HepG2 (cell line): Measurements from ENCODE around the gene ACSL6. TPM values are rescaled to one million over a fixed set of nuclear protein-coding genes. Genes with fewer than 3 reads are reported as not detected.
A peak's percentile ranks its signal among the peaks of the same experiment; 100 is the strongest.

Source experiments
- ATAC-seq: fragments of 200-7000 bp; cut with Tn5 transposase; 3 replicates; pipeline ENCODE4 v1.9.1; 2020; ENCODE audit warnings: mild to moderate bottlenecking, moderate library complexity
- BruUV-seq: library from RNA; stranded (reverse); fragments of 400-500 nt; replicated peaks from 2 replicates; lab custom pipeline; 2021; lab: Mats Ljungman, UMichigan
- CTCF ChIA-PET: fragments of 300-600 bp; formaldehyde crosslinking; extraction: SDS; loops from one replicate; lab custom pipeline; 2021; ENCODE audit warnings: low total read pairs, inconsistent platforms, low intra/inter-chr PET ratio; lab: Yijun Ruan, JAX
- POLR2A ChIA-PET: fragments of 350-600 bp; sonication (Branson Sonifier 250); formaldehyde crosslinking; loops from one replicate; lab custom pipeline; 2020; ENCODE audit warnings: antibody characterized with exemption, inconsistent platforms; lab: Yijun Ruan, JAX
- DNase-seq: peaks from one replicate; pipeline ENCODE4 v3.0.0-alpha.2; 2015; ENCODE audit warnings: low spot score
- FAIRE-seq: peaks from 3 replicates; lab custom pipeline; 2011; peaks lifted over from hg19 to GRCh38; lab: Jason Lieb, UNC
- H2AFZ ChIP-seq: one replicate; pipeline ENCODE4 v1.6.1; 2011; ENCODE audit warnings: low read length, inconsistent platforms
- H3K27ac ChIP-seq: fragments of 300-600 bp; 3 replicates; pipeline ENCODE4 v1.8.0; 2011; ENCODE audit warnings: mixed run types, mild to moderate bottlenecking, mixed read lengths, low read length, inconsistent platforms; ENCODE audit not compliant: insufficient read depth; ENCODE audit errors: extremely low read length
- H3K27me3 ChIP-seq, 2 experiments: fragments of 200-600 bp in 1 of 2; 2 replicates in 1 of 2; 3 replicates in 1 of 2; pipeline versions ENCODE4 v1.6.0 to v1.8.0; 2011; ENCODE audit warnings: low read length in 2 of 2, mild to moderate bottlenecking in 2 of 2, moderate library complexity in 2 of 2, inconsistent platforms in 1 of 2; ENCODE audit not compliant: insufficient read depth in 2 of 2, control insufficient read depth in 1 of 2
- H3K36me3 ChIP-seq, 2 experiments: fragments of 200-600 bp in 1 of 2; replicated peaks in 1 of 2; 2 replicates in 1 of 2; 3 replicates in 1 of 2; pipeline versions ENCODE4 v1.5.1 to v1.8.0; 2011; ENCODE audit warnings: low read length in 2 of 2, inconsistent platforms in 1 of 2; ENCODE audit not compliant: insufficient read depth in 2 of 2, control insufficient read depth in 1 of 2
- H3K4me1 ChIP-seq: 2 replicates; pipeline ENCODE4 v1.5.1; 2012; ENCODE audit warnings: low read length, inconsistent platforms; ENCODE audit not compliant: insufficient read depth
- H3K4me2 ChIP-seq: 2 replicates; pipeline ENCODE4 v1.6.0; 2011; ENCODE audit warnings: low read depth, low read length, inconsistent platforms
- H3K4me3 ChIP-seq, 3 experiments: fragments of 200-600 bp in 1 of 3; sonication (generic), shearing (Covaris generic) in 1 of 3; replicated peaks in 1 of 3; 2 replicates each; pipeline ENCODE4 v1.5.1; 2011 to 2016; ENCODE audit warnings: low read length in 3 of 3, inconsistent platforms in 2 of 3, low read depth in 2 of 3, mild to moderate bottlenecking in 2 of 3, control low read depth in 1 of 3, mixed read lengths in 1 of 3; ENCODE audit not compliant: insufficient read depth in 1 of 3
- H3K79me2 ChIP-seq: one replicate; pipeline ENCODE4 v1.6.1; 2011; ENCODE audit warnings: low read length, inconsistent platforms; ENCODE audit not compliant: insufficient read depth
- H3K9ac ChIP-seq: 2 replicates; pipeline ENCODE4 v1.6.0; 2011; ENCODE audit warnings: mild to moderate bottlenecking, low read depth, low read length, inconsistent platforms; ENCODE audit not compliant: insufficient read depth
- H3K9me3 ChIP-seq: 2 replicates; pipeline ENCODE4 v1.5.1; 2012; ENCODE audit warnings: mild to moderate bottlenecking, low read length
- H4K20me1 ChIP-seq: 2 replicates; pipeline ENCODE4 v1.6.0; 2011; ENCODE audit warnings: inconsistent platforms, mild to moderate bottlenecking, low read length, moderate library complexity; ENCODE audit not compliant: insufficient read depth
- CEBPG ChIP-seq: IDR thresholded peaks from 2 replicates; pipeline ENCODE4 v1.6.1; 2016
- CHCHD3 ChIP-seq: sonication (generic); formaldehyde crosslinking; IDR thresholded peaks from 2 replicates; pipeline ENCODE4 v1.8.0; 2022; ENCODE audit warnings: mild to moderate bottlenecking, missing genetic modification reagents, moderate library complexity
- EED ChIP-seq: sonication (generic); formaldehyde crosslinking; IDR thresholded peaks from 2 replicates; pipeline ENCODE4 v1.5.0; 2020; ENCODE audit warnings: mild to moderate bottlenecking, missing genetic modification reagents
- MAFF ChIP-seq: IDR thresholded peaks from 2 replicates; pipeline ENCODE4 v1.6.1; 2011; ENCODE audit warnings: low read depth, low read length, improper control_type of control experiment
- MAFK ChIP-seq, 2 experiments: IDR thresholded peaks in 1 of 2; conservative IDR thresholded peaks in 1 of 2; 2 replicates each; pipeline ENCODE4 v1.6.1; 2011; ENCODE audit warnings: improper control_type of control experiment in 2 of 2, low read length in 2 of 2
- ZNF329 ChIP-seq: sonication (generic); formaldehyde crosslinking; IDR thresholded peaks from 2 replicates; pipeline ENCODE4 v1.9.0; 2021; ENCODE audit warnings: low read depth, mild to moderate bottlenecking, missing genetic modification reagents
- ZNF335 ChIP-seq: sonication (generic); formaldehyde crosslinking; IDR thresholded peaks from 2 replicates; pipeline ENCODE4 v1.4.0; 2020; ENCODE audit warnings: missing genetic modification reagents
- ZNF354B ChIP-seq: sonication (generic); formaldehyde crosslinking; IDR thresholded peaks from 2 replicates; pipeline ENCODE4 v1.8.0; 2022; ENCODE audit warnings: mild to moderate bottlenecking, missing genetic modification reagents
- ZNF563 ChIP-seq: sonication (generic); formaldehyde crosslinking; IDR thresholded peaks from 2 replicates; pipeline ENCODE4 v1.8.0; 2022; ENCODE audit warnings: mild to moderate bottlenecking, moderate library complexity, missing genetic modification reagents
- ZNF605 ChIP-seq: sonication (generic); formaldehyde crosslinking; IDR thresholded peaks from 2 replicates; pipeline ENCODE4 v1.8.0; 2022; ENCODE audit warnings: mild to moderate bottlenecking, missing genetic modification reagents
- ZNF629 ChIP-seq: sonication (generic); formaldehyde crosslinking; conservative IDR thresholded peaks from 2 replicates; pipeline ENCODE4 v1.5.0; 2020; ENCODE audit warnings: missing genetic modification reagents
- ZNF709 ChIP-seq: sonication (generic); formaldehyde crosslinking; IDR thresholded peaks from 2 replicates; pipeline ENCODE4 v1.5.0; 2020; ENCODE audit warnings: mild to moderate bottlenecking, missing genetic modification reagents
- WGBS: methylation state at CpG from one replicate; pipeline ENCODE4 v1.1.6; 2017; ENCODE audit warnings: low lambda C conversion rate; 5-methylcytosine and 5-hydroxymethylcytosine counted together
- in situ Hi-C: cut with HindIII; loops from 2 replicates; pipeline ENCODE4 v1.10.0; 2017; ENCODE audit warnings: low pct_unique_long_range_greater_than_20kb; ENCODE audit not compliant: extremely low pct_ligation_motif_present
- intact Hi-C: fragments of 100-400 bp; cut with micrococcal nuclease; formaldehyde crosslinking; loops from one replicate; pipeline ENCODE4 v1.10.0; 2022; ENCODE audit not compliant: unreplicated experiment
- polyA plus RNA-seq, 8 experiments: library from polyadenylated mRNA; depleted of rRNA in 3 of 8; stranded (reverse) in 7 of 8; unstranded in 1 of 8; fragments of >200 nt; fragmentation: Illumina TruSeq in 4 of 8; extraction: Trizol in 4 of 8; gene quantifications; 2 replicates each; pipeline versions ENCODE4 v1.2.1 to v1.2.3, GENCODE V29; 2011 to 2016; ENCODE audit warnings: low read depth in 4 of 8, missing spikeins in 1 of 8, mixed read lengths in 1 of 8; ENCODE audit not compliant: insufficient read depth in 1 of 8
- total RNA-seq, 5 experiments: library from RNA; depleted of rRNA; stranded (reverse); fragments of >200 nt; fragmentation: Illumina TruSeq; extraction: Trizol; gene quantifications; 2 replicates each; pipeline ENCODE4 v1.2.3, GENCODE V29; 2016; ENCODE audit warnings: low read depth in 1 of 5
- TF ChIP-seq, protein P1 (sequence below), 2 experiments: sonication (generic) in 1 of 2; formaldehyde crosslinking in 1 of 2; IDR thresholded peaks; 2 replicates each; pipeline versions ENCODE4 v1.6.1 to v1.9.0; 2014 to 2022; ENCODE audit warnings: antibody characterized with exemption in 1 of 2, borderline replicate concordance in 1 of 2, inconsistent platforms in 1 of 2, low read depth in 1 of 2, missing genetic modification reagents in 1 of 2

The ACSL6 gene
- total and polyA plus RNA-seq, 2 of the 13 experiments (the other 11 are each of a cell fraction or from before 2014, with no cell fraction given), result 3.7 to 3.8 TPM

DNA sequence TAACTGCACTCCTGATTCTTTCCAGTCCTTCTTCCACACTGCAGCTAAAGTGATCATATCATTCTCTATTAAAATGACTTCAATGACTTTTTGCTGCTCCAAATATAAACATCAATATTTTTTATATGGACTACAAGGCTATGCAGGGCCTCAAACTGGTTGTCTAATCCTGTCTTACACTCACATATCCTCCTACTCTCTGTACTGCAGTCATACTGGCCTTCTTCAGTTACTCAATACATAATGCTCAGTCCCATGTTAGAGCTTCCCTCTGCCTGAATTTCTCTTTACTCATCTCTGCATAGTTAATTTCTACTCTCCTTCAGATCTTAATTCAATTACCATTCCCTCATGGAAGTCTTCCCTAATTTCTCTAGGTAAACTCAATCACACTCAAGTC lies 69.4 kb downstream of the ACSL6 start (continued):
- TF ChIP-seq EED (CRISPR knock-in tag), result no peak
- TF ChIP-seq ZNF709 (CRISPR knock-in tag), result no peak
- no peak for TF ChIP-seq ZNF629 (CRISPR knock-in tag)
- TF ChIP-seq ZNF335 (CRISPR knock-in tag), result no peak
- TF ChIP-seq, all 625 proteins: peak for 0

DNA sequence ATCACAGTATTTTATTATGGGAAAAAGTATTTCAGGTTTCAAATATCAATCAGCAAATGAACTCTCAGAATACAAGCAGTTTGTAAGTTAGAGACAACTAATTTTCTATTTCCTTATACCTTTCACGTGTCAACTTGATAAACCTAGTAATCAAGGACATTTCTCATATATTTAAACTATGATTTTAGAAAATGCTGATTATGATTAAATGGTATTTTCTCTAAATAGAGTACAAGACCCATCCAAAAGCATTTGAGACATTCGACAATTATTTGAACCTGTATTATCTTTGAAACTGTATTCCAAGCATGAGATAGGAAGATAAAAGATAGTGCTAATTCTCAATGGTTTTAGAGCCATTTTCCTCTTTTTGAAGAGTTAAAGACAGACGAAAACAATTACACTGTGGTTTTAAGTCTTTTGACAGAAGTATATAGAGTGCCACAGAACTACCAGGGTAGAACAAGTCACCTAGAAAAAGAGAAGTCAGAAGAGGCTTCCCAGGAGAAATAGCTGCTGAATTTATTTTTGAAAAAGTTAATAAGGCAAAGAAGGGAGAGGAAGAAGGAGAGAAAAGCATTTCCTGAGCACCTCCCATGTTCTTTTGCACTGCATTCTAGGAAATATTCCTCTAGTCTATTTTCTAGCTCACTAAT lies 71.6 kb downstream of the ACSL6 start:
- Histone ChIP-seq H3K27me3 (no peaks in the 10 kb centered on the region; a peak in 2 of 5 replicates), H2AFZ (no peak overlapping the region), H3K4me2 (no peak overlapping the region), H3K27ac (no peak overlapping the region), H3K9ac (no peak overlapping the region), H3K4me1 (no peaks in the 10 kb centered on the region), H4K20me1 (no peaks in the 10 kb centered on the region), H3K36me3 (no peaks in the 10 kb centered on the region), H3K4me3 (no peak overlapping the region), H3K9me3 (no peaks in the 10 kb centered on the region), H3K79me2 (no peaks in the 10 kb centered on the region)
- POLR2A ChIA-PET, result no interaction called here
- TF ChIP-seq ZNF329 (CRISPR knock-in tag), result no peak
- TF ChIP-seq CHCHD3 (CRISPR knock-in tag), result no peak
- no peak for TF ChIP-seq ZNF354B (CRISPR knock-in tag)
- TF ChIP-seq ZNF605 (CRISPR knock-in tag), result no peak
- TF ChIP-seq, protein P1, sequence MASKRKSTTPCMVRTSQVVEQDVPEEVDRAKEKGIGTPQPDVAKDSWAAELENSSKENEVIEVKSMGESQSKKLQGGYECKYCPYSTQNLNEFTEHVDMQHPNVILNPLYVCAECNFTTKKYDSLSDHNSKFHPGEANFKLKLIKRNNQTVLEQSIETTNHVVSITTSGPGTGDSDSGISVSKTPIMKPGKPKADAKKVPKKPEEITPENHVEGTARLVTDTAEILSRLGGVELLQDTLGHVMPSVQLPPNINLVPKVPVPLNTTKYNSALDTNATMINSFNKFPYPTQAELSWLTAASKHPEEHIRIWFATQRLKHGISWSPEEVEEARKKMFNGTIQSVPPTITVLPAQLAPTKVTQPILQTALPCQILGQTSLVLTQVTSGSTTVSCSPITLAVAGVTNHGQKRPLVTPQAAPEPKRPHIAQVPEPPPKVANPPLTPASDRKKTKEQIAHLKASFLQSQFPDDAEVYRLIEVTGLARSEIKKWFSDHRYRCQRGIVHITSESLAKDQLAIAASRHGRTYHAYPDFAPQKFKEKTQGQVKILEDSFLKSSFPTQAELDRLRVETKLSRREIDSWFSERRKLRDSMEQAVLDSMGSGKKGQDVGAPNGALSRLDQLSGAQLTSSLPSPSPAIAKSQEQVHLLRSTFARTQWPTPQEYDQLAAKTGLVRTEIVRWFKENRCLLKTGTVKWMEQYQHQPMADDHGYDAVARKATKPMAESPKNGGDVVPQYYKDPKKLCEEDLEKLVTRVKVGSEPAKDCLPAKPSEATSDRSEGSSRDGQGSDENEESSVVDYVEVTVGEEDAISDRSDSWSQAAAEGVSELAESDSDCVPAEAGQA (IDR thresholded peaks at IDR 0.05; ENCODE audit: low read depth), result no peak
- TF ChIP-seq, protein P1 (CRISPR knock-in tag; IDR thresholded peaks at IDR 0.05; ENCODE audit: borderline replicate concordance), result no peak
- TF ChIP-seq ZNF563 (CRISPR knock-in tag), result no peak
- TF ChIP-seq MAFK (conservative IDR thresholded peaks at IDR 0.05 in 1 of 2, IDR thresholded peaks at IDR 0.05 in 1 of 2; ENCODE audit: low read length in 2 of 2), result peak; percentile 28 to 60; a peak in 2 of 4 replicates
- TF ChIP-seq CEBPG, result no peak
- peak; percentile 35; the same call in 1 of the 2 replicates for TF ChIP-seq MAFF
- intact Hi-C loops (no loop called here), in situ Hi-C loops (no loop called here)
- ATAC-seq (no peak), FAIRE-seq (no peak), DNase-seq (no peak)
- CTCF ChIA-PET, result no interaction called here
- WGBS, result 4% methylated on average over 3 of the region's 3 CpGs
- BruUV-seq, result no TSS peak
